GM21723 (cell line): Measurements from ENCODE around the gene TAC4.

ENCODE experiments used
- ATAC-seq: cut with Tn5 transposase; IDR thresholded peaks from one replicate; pipeline ENCODE4 v1.9.1; 2021; ENCODE audit warnings: mild to moderate bottlenecking, moderate library complexity; ENCODE audit not compliant: unreplicated experiment

Gene TAC4

DNA sequence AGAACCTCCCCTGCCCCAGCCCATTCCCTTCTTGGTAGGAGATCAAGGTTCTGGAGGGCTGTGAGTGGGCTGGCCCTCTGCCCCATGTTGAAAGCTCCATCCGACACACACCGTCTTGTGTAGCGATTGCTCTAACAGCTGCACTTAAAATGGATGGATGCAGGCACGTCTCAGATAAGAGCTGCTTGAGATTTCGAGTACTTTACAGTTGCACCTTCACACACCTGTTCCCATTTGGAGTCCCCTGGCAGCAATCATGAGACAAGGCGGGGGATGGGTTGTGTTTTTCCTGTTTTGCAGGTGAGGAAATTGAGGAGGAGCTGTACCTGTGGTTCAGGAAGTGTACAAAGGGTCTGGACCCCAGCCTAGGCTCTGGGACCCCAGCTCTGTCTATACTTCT is 25.6 kb upstream of the TAC4 start:
- no peak for ATAC-seq

DNA sequence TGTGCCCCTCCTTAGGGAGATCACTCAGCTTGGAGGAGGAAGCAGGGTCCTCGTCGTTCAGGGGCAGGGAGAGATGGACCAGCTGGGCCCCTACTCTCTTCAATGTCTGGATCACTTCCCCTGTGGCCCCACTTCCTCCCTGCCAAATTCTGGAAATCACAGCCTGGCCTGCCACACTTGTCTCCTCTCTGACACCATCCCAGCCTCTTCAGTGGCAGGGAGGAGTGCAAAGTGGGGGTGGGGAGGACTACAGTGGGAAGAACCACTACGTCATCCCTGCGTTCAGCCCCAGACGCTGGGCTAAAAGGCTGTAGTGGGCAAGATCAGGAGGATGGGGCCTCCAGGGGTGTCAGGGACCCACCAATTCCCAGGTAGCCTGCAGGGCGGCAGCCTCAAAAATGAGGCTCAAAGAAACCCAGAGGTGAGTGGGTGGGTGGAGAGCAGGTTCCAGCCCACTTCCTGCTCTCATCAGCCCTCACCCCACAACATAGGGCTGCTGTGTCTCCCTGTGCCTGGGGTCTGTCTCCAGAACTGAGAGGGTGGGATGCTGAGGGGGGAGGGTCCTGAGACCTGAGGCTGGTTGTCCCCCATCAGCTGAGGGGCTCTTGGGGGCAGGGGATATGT is 25.0 kb upstream of the TAC4 start:
- ATAC-seq, result no peak

DNA sequence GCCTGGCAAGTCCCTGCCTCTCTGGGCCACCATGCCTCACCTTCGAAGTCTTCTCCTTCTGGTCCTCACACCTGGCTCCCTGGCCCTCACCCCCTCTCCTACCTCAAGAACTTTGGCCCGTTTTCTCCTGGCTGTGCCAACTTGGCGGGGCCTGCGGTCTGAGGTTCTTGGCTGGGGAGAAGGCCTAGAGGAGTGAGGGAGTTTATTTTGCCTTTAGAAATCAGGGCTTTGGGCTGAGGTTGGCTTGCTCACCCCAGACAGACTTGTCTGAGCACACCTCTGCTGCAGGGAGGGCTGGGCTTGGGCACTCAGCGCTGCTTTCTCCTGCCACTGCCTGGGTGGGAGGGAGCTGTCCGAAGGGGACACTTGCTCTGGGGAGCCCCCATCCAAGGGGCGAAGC is 23.3 kb upstream of the TAC4 start:
- ATAC-seq, result no peak

DNA sequence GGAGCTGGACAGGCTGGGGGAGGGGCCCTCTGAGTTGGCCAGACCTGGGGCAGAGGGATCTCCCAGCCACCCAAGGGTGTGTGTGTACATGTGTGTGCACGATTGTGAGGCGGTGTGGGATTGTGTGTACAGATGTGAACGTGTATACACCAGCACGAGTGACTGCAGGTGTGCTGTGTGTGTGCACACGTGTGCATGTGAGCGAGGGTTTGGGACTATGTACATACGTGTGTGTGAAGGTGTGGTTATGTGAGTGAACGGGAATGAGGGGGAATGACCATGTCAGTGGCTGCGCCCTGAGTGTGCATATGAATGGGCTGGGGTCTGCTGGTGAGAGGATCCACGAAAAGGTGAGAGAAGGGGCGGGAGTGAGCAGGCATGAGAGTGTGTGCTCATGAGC is 22.4 kb upstream of the TAC4 start:
- no peak for ATAC-seq

DNA sequence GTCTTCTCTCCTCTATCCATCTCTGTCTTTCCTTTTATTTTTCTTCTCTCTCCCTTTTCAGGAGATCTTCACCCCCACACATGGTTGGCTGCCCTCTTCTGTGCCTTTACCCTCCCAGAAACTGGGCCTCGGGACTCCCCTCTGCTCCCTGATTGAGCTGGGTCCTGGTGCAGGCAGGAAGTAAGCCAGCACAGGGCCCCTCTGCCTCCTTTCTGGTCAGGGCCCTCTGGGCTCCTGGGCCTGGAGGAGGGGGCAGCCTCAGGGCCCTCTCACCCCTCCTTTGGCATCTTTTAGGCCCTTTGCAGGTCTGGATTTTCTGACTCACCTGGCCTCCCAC is 21.1 kb upstream of the TAC4 start:
- ATAC-seq, result no peak

DNA sequence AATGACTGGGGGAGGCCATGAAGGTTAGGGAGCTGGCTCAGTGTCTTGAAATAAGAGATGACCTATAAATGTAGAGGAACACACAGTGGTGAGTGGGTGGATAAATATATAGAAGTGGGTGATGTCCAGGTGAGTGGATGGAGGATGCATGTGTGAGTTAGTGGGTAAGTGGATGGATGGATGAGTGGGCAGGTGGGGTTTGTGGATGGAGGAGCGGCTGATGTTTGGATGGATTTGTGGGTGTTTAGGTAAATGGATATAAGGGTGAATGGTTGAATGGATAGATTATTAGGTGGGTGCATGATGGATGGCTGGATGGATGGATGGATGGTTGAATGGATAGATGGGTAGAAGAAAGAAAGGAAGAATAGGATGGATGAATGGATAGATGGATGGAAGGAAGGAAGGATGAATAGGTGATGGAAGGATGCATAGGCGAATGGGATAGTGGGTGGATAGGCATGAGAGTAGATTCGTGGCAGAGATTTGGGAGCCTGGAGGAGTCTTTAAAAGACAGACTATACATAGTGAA is 19.1 kb upstream of the TAC4 start:
- no peak for ATAC-seq

DNA sequence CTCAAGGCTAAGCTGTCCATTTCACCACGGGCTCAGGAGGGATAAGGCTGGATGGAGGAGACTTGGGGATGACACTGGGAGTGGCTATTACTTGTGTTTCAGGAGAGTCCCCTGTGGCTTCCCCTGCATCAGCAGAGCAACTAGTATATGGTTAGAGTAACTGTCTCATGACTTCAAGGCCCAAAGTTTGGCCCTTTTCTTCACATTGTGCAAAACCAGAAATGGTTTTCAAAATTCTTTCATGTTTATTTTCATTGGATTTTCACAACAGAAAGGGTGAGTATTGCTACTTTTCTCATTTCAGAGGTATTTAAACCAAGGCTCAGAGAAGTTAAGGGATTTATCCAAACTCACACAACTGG is 18.1 kb upstream of the TAC4 start:
- no peak for ATAC-seq

DNA sequence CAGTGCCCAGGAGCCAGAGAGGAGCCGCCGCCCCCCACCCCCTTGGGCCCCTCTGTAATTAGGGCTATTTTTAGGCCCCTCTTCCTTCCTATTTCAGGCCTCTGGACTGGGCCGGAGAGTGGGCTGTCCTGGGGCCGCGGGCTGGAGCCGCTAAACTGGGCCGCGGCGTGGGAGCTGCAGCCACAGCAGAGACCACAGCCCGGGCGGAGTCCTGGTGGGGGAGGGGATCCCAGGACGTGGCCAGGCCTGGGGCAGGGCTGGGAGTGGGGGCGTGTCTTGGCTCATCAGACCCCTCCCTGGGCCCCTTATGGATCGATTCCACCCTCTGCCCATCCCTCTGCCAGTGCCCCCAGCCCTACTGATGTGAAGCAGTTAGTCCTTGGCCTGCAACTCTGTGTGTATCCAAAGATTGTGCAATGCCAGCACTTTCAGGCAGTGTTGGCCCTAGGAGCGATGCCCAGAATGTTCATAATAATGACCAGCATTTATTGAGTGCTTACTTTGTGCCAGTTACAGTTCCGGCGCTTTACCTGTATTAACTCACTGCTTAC is 15.0 kb upstream of the TAC4 start:
- no peak for ATAC-seq

DNA sequence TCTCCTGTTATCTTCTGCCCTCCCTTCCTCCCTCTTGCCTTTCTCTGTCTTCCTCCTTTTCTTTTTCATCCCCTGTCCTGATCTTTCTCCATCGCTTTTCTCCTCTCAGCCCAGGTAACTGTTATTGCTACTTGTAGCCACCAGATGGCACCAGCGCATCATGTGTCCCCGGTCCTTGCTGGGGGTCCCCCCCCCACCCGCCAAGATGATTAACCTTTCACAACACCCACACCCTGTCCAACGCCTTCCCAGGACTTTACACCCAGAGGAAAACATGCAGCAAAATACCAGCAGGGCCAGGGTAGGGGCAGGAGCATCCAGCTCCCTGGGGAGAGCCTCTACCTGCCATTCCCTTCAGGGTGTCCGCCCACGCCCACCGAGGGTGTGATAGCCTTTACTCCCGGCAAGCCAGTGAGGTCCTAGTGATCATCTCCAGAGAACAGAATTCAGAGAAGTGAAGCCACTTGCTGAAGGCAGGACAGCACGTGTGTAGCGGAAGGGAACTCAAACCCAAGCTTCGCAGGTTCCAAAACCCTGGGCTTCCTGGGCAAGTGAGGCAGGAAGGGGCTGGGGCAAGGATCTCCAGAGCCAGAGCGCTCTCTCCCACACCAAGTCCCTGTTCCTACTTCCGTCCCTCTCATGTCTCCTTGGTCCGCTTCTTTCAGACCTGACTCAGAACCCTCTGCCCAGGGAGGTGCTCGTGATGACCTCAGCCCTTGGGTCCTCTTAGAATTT is 13.4 kb upstream of the TAC4 start:
- no peak for ATAC-seq

DNA sequence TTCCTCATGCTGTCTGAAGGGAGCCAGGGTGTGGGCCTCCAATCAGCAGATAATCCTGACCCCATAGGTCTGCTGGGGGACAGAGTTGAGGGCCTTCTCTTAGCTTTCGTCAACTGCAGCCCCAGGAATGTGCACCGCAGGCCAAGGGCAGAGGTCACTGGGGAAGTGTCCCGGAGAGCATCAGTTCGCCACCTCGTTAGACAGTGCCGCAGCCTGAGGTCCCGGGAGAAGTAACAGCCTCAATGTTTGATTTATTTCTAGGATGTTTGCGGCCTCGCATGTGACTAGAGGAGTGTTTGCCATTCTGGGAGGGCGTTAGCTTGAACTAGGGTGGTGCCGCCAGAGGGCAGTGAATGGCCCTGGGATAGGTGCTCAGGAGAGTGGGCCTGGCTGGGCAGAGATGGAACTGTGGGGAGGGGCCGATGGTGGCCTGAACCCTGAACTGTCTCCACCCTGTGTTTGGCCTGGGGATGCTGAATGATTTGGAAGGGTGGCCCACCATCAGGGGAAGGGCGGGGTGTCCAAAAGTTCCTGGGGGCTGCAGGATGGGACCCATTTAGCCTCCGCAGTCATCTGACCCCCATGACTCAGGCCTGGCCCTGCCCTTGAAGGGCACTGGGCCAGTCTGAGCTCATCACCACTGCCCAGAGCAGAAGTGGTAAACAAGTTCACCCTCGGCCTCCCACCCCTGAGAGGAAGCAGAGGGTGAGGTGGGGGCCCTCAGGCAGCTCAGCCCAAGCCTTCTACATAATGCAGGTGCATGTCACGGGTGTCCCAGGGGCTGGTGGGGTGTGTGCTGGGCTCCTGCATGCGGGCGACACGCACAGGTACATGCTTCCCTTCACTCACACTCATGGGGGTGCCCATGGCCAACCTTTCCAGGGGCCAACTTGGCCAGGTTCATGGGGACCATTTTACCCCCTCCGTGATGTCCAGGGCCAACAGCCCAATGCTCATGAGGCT is 12.4 kb upstream of the TAC4 start:
- no peak for ATAC-seq

DNA sequence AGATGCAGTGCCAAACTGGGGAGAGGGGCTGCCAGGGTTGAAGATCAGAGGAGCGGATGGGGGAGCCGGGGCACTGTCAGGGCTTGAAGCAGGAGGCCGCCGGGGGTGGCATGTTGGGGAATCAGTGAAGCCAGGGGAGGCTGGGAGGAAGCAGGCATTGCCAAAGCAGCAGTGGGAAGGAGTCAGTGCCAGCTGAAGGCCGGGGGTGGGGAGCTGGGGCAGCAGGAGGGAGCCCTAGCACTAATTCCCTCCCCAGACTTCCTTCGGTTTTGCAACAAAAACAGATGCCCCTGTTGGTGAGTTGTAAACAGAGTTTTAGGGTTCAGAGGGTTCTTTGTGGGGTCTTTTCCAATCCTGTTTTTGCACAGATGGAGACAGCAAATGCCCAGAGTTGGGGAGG is 10.9 kb upstream of the TAC4 start:
- ATAC-seq, result no peak

DNA sequence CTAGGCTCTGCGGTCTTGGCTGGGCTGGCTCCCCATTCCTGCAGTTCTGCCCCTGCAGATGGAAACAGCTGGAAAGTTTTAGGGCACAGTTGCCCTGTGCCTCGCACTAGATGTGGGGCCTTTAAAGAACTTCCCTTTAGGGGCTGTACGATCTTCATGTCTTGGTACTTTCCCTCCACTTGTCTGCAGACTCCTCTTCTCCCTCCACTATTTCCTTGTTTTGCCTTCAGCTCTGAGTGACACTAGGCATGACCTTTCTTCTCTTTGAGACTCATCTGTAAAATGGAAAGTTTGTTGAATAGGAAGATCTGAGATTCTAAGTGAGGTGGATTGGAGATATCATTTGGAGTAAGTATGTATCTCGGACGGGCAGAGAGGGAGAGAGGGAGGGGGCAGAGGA is 6.3 kb upstream of the TAC4 start:
- no peak for ATAC-seq

DNA sequence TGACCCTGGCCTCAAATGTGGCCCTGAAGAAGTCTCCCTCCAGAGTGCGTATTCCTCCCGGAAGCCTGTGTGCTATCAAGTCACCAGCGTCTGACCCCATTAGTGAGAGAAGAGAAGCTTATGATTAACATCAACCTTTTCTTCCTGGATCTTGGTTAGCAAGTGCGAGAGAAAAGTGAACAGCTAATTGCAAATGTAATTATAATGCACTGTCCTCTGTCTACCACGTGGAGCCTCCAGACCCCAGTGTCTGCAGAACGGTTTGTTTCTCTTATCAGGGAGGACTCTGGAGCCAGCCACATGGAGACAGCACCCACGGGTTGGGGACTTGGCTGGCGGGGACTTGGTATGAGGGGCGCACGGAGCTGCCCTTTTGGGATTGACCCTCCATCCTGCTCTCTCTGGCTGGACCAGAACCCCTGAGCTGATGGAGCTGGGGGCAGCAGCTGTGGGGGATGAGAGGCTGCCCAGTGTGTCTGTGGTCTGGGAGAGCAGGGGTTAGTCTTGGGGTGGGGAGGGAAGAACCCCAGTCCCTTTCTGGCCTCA is 5.7 kb upstream of the TAC4 start:
- no peak for ATAC-seq

DNA sequence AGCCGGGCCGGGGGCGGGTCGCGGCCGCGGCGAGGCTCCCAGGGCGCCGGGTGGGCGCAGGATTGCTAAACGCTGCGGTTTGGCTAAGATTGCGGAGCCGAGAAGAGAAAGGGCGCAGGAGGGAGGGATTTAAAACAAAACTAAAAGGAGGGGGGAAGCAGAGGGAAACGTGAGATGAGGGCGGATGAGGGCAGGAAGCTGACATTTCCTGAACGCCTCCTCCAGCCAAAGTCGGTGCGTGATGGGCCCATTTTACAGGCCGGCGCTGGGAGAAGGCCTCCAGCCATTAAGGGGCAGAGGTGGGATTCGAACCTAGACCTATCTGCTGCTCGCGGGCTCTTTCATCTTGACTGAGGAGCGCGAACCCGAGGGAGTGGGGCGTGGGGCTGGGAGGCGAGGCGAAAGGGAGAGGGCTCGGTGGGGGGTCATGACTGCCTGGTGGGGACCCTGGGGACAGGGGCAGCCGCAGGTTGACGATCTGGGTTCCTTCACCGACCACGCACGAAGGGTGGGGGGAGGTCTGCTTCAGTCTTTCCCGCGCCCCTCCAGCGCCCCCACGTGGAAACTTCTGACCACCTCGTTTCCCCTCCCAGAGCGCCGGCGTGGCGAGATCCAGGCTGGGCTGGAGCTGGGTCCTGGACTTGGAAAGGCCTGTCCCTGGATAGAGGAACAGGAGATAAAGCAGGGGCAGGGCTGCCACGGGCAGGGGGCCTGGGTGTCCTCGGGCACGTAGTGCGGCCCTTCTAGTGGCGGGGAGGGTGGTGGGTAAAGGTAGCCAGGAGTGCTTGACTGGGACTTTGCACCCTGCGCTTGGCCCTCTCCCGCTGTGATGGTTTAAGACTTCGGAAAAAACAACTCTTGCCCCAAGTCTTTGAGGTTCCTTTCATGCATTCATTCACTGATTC is 3.8 kb upstream of the TAC4 start:
- no peak for ATAC-seq

DNA sequence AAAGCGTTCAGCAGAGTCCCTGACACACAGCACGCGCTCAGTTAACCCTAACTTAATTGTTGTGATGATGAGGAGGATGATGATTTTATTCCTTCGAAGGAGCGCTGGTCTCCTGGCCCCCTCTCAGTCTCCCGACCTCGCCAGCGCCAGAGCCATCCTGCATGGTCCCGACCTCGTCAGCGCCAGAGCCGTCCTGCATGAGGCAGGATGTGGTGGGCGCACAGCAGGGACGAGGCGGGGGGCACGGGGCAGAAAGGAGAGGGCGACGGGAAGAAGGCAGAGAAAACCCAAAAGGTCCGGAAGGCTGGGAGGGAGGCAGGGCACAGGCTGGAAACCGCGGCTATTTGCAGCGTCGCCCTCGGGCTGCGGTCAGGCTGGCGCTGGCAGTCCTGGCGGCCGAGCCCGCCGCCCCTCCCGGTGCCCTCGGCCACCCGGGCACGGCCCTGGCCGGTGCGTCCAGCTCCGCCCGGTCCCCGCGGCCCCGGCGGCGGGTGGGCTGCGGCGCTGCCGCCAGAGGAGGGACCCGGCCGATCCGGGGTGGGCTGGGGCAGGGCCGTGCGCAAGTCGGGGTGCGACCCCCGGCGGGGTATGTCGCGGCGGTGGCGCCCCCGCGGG is 3.0 kb upstream of the TAC4 start:
- ATAC-seq, result no peak

DNA sequence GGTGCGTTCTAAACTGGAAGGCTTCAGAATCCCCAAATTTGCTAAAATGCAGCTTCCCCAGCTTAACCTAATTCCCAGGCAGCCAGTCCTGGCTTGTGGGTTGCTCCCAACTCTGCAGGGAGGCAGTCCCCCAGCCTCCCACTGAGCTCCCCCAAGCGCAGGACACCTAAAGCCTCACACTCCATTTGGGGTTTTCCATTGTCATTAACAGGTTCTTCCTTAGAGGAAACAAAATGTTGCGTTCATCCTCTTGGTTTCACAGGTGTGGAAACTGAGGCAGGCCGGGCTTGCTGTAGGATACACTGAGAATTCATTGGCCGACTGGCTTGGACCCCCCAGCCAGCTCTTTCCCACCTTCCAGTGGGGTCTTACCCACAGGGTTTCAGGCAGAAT is 2.3 kb upstream of the TAC4 start:
- no peak for ATAC-seq

DNA sequence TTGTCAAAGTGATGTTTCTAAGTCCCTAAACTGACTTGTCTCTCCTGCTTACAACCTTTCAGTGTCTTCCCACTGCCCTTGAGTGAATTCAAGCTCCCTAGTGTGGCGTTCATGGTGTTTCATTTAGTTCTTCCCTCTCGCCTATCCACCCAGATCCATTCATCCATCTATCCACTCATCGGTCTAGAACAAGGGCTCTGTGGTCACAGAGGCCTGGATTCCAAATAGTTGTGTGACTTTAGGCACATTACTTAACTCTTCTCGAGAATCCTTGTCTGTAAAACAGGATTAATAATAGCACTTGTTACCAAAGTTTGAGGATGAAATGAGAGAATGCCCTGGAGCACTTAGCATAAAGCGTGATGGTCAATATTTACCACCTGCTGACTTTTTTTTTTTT is 870 bp upstream of the TAC4 start:
- no peak for ATAC-seq

DNA sequence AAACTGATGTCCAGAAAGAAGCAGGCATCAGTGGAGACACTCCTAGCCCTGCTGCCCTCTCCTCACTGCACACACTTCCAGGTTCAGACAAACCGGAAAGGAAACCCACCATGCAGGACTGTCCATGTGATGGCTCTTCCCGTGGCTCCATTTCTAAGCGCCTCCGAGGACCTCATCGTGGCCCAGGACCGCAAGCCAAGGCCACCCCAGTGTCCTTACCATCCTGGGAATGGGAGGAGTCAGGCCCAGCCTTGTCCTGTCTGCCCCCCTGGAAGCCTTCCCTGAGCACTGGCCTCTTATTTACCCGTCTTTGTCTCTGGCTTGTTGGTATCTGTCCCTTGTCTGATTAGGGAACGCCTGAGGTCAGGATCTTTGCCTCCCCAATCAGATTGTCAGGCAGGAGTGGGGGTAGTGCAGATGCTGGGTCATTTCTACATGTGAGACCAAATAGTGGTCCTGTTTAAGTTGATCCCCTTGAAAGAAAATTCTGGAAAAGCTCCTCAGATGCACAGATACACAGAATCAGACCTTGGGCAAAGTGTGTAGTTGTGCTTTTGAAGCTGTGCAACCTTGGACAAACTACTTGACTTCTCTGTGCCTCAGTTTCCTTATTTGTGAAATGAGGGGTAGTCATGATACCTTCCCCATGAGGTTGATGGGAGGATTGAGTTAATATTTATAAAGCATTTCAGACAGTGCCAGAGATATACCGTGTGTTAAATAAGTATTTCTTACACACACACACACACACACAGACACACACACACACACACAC is 744 bp downstream of the TAC4 start:
- ATAC-seq, result no peak

DNA sequence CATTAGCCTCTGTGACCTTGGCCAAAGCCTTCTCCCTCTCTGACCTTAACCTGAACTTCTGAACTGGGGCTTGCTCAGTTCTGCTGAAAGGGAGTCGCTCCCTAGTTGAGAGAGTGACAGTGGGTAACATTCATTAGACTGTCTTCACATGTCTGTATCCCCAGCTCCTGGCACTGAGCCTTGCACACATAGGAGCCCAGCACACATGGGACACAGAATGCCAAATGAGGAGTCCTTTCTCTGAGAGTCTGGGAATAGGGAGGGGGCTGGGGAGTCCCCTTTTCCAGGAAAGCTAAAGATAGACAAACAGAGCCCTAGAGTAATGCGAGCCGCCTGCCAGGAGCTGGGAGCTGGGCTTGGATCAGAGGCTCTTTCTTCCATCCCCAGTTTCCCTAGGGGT is 2.5 kb downstream of the TAC4 start:
- ATAC-seq, result no peak
